Measurements from ENCODE around the gene VTI1A.

The VTI1A gene

DNA sequence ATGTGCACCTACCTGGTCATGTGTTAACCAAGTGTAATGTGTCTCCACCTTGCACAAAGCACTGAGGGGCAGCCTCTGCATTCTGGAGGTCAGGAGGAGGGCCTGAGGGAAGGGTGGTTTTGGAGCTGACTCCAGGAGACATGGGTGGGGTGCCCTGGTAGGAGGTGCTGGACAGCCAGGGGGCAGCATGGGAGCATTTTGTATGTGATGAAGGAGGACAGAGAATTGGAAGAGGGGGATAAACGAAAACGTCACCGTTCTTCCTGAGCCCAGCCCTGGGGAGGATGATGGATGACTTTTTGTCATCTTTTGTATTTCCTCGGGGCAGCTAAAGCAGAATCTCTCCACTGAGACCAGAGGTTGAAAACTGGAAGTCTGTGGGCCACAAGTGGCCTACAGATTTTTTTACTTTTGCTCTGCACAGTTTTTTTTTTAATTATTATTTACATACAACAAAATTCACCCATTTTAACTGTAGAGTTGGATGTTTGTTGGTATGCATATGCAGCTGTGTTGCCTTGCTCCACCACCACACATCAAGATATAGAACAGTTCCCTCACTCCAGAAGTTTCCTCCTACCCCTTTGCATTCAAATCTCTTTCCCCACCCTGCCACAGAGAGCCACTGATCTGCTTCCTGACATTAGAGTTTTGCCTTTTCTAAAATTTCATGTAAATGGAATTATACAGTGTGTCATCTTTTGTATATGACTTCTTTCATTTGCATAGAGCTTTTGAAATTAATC is 242.5 kb downstream of the VTI1A start:
- DNase-seq = no peak

DNA sequence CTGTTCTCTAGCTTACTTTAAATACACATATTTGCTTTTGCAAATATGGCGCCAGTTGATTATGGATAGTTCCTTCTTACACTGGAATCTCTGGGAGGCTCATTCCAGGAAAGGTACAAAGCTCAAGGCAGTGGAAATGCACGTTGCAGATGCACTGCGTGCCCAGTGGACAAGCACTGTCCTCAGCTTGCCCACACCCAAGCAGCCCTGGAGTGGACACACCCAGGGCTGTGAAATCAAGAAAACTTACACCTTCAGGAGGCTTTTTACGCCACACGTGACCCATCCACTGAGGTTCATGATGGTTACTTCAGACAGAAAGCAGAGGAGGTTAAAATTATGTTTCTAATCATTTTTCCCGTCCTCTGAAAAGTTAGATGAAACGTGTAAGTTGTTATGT is 248.5 kb downstream of the VTI1A start:
- no peak for DNase-seq

DNA sequence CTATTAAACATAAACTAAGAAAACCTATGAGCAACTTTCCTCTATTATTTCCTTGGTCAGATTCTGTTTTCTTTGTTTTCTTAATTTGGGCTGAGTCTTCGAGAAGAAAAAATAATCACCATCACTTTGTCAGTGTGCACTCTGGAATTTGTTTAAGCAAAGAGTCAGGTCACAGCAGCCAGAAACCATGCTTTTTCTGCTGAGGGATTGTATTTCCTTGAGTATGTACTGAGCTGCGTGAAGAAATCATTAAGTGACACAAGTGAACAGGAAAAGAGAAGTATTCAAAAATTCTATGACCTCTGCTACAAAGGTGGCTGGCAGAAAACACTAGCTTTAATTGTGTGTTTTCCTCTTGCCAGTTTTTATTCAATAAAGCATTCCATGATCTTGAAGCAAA is 249.6 kb downstream of the VTI1A start:
- DNase-seq = no peak

DNA sequence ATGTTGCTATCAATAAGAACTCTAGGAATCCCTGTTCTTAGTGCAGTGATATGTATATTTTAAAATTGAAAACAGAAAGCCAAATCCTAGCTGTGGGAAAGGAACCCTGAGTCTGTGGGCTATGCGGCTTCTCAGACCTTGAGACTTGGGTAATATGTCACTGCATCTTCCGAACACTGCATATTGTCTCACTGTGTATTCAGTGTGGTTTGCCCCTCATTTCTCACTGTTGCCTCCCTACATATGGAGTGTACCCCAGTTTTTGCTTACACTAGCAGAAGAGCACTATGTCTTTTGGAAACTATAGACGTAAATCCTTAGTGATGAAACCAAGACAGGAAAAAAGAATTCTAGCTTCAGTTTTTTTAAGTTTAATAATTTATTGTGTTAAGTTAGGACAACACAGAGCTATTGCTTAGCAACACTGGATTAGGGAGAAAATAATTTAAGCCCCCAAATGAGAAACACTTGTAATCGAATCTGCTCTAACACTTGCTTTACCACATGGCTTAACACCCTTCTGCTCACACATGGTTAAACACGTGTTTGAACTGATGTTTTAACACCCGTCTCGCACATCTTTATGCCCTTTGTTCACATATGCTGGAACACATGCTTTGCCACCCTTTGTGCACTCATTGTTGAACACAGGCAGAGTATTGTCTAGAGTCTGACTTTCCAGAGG is 251.3 kb downstream of the VTI1A start:
- DNase-seq = no peak

DNA sequence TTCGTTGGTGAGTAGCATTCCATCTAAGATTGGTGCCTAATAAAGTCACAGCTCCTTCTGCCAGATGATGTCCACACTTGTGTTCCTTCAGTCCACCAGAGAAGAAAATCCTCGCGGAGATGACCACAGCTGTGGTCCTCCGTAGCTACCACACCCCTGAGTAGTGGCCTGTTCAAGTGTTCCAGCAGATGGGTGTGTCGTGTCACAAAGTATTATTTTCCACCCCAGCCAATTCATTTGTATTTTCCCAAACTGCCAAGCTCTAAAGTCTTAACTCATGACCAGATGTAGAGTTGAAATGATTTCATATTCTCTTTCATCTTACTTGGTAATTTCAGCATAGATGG is 251.8 kb downstream of the VTI1A start:
- DNase-seq = no peak

DNA sequence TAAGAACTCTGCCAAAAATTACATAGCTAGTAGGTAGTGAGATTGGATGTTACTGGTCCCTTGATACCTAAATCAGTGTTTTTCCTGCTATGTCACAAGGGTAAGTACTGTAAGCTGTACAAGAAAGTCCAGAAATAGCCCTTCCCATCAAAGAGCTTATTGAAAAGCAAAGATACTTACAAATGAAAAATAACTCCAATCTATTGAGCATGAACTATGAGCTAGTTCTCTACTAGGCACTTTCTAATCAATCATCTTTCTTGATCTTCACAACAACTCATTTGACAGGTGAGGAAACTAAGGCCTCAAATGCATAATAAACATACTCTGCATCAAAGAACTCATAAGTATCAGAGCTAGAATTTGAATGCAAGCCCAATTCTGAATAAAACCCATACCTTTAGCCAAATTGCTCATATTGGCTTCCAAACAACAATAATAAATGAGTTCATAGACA is 253.2 kb downstream of the VTI1A start:
- DNase-seq = no peak

DNA sequence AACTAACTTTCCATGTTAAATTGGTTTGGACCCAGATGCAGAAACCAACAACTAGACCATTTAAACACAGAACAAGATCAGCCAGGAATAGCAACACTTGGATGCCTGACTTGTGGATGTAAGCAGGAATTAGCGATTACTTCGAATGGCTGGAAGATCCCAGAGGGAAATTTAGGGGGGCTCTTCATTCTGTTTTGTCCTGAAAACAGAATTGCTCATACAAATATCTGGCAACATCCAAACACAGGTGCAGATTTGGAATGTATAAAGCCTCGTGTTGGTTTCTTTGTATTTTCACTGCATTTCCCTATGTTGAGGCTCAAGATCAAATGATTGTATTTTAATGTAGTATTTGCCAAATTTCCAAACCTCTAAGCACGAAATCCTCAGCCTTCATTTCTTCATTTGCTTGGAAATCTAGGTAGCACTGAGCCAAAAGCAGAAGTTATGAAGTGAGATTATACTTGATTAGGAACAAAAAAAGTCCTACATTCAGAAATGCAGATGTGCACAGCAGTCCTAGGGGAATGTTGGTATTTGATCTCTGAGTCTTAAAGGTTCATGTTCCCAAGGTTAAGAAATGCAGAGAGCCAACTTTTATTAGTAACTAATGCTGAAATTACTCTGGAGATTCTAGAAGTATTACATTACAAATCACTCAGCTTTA is 254.3 kb downstream of the VTI1A start:
- no peak for DNase-seq

DNA sequence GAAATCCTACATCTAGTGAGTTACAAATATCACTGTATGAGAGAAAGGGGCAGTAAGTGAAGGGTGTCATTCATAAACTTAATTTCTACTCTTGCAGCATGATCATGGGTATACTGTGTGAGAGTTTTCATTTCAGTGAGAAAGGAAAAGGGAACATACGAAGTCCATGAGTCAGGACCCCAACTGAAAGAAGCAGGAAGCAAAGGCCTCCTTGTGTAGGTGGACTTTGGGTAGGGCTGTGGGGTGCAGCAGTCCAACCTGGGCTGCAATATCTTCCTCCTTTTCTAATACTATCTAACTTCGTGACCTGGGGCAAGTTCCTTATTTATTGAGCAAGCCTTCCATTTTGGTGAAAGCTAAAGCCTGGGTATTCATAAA is 254.9 kb downstream of the VTI1A start:
- DNase-seq = no peak

DNA sequence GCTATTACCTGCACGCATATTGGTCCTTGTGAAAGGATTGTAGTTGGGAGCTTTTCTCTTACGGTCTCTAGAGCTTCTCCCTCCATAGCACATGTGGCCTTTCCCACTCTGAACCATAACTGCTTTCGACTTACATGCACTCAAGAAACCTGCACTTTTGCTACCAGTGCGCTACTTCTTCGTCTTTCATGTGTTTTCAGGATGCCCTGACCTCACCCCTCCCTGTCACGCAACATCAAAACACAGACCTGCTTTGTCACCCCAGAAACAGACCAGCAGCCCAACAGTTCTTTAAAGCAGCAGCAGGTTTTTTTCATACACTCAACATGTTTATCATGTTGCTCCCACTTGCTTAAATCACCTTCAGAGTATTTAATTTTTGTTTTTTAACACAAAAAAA is 259.6 kb downstream of the VTI1A start:
- DNase-seq = no peak

DNA sequence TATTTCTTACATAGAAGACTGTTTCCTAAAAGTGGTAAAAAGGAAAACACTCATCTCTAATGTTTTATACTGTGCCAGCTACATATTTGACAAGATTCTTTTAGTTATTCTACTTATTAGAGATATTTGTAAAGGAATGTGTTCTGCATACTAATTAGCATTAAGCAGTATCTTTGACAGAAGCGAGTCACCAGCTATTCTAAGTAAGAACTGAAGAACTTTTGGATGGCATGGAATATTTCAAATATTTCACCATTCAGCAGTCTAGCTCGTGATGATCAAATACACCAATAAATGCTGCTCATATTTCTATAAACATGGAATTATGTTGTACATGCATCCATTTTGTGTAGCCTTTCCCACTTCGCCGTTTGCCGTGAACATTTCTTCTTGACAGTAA is 261.4 kb downstream of the VTI1A start:
- no peak for DNase-seq

DNA sequence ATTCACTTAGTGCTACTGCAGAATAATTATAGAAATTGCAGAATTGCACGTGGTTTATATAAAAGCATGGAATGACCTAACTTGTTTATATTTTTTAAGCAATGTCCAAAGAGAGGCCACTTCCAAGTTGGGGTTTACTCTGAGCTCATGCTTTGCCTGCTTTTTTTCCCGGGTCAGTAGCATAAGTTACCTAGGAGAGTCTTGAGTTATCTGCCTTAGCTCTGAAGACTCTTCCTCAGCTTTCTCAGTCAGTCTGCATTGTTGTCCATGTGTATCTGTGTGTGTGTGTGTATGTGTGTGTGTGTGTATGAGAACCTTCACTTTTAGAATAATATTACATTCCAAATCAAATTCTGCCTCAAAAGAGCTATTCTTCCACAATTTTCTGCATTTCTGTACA is 263.5 kb downstream of the VTI1A start:
- no peak for DNase-seq

DNA sequence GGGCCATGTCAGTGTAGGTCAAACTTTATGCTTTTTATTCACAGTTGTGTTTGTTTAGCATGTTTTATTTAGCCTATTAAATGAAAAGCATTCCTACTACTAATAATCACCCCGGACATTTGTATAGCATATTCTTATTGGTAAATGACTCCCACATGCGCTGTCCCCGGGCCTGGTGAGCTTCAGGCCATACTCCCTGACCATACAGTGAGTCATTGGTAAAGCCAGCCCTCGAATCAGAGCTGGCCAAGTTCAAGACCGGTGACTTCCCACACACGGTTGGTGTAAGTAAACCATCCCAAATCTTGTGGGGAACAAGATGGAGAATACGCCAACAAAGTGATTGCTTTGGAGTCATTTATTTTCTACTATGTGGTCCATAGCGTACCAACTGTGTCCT is 264.4 kb downstream of the VTI1A start:
- DNase-seq = no peak

DNA sequence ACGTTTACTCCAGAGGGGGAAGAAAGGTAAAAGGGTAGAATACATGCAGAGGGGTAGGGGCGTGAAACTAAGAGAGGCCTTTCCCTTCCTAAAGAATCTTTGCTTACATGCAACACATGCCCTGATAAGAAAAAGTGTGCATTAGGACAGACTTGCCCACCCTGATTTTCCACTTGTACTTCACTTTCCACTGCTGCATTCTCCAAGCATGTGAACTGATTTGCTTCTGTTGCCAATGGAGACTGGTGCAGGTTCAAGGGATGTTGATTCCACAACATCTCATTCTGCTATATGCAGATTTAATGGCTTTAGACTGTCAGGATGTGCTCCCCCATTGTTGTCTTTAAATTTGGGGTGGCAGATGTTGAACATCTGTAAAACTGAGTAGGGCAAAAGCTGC is 265.5 kb downstream of the VTI1A start:
- no peak for DNase-seq

DNA sequence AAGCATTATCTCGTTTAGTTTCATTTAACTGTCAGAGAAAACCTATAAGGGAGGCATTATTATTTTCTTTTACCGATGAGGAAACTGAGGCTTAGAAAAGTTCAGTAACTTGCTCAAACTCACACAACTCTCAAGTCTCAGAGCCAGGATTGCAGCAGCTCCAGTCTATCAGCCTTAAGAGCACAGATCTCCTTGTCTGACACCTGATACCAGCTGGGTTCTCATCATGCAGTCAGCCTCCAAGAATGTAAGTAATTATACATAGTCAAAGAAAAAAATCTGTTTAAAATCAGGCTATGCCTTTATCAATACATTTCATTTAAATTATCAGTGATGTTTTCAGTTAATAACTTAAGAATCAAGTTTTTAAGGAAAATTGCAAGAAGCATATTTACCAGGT is 266.4 kb downstream of the VTI1A start:
- no peak for DNase-seq

DNA sequence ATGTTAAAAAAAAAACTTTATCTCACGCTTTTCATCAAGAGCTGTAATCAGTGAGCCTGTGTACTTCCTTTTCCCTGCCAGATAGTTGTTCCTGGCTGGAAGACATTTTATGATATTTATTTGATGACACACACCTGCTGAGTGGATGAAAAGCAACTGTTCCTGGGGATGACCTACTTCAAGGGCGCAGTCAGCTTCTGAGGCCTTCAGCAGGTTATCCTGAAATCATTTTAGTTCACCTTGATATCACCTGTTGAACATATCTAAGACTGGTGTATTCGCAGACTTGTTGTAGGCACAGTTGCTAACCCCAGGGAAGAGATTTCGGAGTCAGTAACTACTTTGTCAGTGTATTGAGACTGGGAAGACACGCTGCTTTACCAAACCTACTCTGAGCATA is 268.6 kb downstream of the VTI1A start:
- no peak for DNase-seq

DNA sequence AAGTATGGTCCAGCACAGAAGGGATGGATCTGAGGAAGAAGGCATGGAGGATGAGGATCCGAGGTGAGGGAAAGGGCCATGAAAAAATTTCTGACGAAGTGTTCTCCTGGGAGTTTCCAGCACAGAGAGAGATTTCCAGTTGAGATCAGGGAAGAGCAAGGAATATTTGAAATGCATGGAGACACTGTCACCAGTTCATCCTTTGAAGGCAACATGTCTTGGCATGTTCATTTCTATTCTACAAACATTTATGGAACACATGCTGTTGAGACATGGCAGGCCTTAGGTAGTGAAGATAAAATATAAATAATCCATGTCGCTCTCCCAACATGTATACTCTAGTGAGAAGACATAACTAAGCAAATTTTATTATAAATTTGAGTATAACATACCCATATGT is 269.1 kb downstream of the VTI1A start:
- no peak for DNase-seq

DNA sequence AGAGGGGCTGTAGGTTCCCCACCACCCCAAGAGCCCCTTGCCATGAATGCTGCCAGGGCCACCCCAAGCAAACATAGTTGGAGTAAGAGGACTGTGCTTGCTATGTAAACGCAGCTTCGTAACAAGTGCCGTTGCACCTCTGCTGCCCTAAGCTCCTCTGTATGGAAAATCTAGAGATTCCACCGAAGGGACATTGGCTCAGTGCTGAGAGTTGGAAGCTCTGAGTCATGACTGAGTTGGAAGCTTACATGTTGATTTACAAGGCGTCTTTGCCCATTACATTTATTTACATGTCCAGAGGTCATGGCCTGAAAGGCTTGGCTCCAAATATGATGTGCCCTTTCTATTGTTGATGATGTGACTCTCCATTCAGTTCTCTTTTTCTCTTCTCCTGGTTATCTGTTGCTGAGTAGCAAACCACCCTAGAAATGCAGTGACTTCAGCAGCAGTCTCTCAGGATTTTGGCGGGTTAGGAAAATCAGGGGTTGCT is 270.0 kb downstream of the VTI1A start:
- DNase-seq = no peak

DNA sequence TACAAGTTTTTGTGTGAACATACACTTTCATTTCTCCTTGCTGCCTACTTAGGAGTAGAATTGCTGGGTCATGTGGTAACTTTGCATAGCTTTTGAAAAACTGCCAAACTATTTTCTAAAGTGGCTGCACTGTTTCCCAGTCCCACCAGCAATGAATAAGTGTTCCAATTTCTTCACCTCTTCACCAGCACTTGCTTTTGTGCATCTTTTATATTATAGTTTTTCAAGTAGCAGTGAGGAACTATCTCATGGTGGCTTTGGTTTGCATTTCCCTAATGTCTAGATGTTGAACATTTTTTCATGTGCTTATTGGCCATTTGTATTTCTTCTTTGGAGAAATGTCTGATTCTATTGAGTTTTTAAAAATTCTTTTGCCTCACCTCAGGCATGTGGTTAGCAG is 273.2 kb downstream of the VTI1A start:
- DNase-seq = no peak

DNA sequence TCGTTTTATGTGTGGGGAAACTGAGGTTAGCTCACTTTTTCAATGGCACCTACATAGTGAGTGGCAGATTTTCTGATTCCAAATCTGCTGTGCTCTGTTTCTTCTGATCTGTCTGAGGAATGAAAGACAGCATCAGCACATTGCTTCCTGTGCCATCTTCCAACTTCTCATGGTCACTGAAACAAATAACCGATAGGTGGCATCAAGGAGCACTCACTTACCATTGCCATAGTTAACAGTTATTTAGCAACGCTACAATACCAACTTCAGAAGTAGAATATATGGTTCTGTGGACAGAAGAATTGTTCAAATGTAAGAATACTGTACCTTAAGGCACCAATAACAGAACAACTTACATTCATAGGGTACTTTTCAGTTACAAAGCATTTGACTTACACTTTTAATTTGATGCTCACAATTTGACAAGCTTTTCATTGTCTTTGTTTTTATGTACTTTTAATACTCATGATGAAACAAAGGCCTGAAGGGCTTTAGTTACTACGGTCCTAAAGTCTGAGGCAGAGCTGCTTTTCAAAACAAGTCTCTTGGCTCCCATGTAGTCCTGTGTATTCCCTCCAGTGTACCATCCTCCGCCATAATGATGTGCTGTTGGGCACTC is 274.2 kb downstream of the VTI1A start:
- DNase-seq = no peak

DNA sequence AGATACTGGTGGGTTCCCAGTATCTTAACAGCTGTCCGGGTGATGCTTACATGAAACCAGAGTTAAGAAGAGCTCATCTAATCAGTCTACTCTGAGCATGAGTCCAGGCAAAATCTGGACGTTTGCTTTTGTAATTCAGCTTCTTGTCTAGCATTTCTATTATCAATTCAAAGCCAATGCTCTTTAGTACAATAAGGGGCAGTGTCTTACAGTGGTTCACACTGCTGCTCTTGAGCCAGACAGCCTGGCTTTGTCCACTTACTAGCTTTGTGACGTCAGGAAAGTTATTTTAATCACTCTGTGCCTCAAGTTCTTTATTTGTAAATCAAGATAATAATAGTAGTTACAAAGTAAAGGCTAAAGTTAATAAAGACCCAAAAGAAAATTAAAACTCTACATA is 275.7 kb downstream of the VTI1A start:
- DNase-seq = no peak

DNA sequence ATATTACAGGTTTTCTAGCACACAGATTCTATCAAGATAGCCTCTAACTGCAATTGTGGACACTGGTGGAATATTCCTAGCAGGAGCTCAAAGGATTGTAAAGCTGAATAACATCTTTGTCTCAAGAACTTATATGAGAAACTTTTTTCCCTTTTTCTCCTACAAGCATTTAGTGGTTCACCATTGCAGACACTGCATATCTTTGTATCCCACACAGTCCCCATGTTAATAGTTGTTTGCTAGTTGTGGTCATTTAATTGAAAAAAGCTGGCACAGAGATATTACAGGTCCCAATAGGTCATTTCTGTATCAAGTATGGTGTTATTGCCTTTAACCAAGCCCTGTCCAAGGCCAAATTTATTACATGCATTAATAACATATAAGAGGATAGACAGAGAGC is 276.9 kb downstream of the VTI1A start:
- DNase-seq = no peak

DNA sequence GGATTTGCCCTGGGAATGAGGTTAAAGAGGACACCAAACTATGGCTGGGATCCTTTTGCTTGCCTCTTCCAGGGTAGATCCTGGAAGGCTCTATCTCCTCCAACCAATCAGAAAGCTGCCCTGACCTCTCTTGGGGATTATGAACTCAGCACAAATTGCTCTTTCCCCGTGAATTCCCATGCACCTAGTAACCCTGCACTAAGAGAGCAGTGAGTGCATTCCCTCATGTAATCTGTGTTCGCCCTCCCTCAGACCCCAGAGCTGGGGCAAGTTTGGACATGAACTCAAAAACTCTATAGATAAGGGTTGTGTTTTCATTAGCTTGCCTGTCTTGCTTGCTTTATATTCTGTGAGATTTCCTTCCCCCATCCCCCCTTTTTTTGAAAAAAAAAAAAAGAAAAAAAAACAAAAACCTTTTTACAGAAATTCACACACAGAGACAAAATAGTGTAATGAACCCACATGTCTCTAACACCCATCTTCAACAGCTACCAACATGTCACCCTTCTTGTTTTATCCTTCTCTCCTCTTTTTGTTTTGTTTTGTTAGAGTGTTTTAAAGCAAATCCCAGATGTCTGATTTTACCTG is 277.5 kb downstream of the VTI1A start:
- no peak for DNase-seq

DNA sequence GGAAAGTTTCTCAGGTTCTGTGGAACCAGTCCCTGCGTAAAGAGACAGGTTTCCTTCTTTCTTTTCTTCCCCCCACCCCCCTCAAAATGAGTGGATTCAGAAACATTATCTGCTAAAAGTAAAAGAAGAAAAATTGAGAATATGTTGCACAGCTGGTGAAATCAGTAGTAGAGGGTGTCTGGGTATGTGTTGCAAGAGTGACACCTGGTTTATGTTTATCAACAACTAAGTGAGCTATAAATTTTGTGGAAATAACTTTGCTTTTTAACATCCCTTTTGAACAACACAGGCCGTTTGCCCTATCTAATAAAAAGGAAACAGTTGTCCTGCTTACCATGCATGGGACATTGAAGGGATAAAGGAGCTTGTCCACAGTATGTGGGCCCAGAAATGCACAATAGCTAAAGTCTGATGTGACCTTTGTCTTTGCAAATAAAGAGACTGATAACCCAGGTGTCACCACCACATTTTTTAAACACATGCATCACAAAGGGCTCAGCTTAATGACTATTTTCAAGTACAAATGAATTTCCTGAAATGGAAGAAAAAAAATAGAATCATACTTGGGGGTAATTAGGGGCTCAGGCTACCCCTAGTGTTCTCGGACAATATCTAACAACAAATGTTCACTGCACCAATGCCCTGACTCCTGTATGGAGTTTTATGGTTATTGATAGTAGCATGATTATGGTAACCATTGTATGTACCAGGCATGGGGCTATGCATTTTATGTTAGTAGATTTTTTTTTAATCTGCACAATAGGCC is 281.3 kb downstream of the VTI1A start:
- DNase-seq = no peak
